GM12892 (cell line): ENCODE measurements around the gene CD96.

Experiments
- POLR2A ChIP-seq: IDR thresholded peaks from 2 replicates; pipeline ENCODE4 v1.6.1; 2011; ENCODE audit warnings: low read depth, low read length, control low read depth
- POLR2AphosphoS5 ChIP-seq: IDR thresholded peaks from 2 replicates; pipeline ENCODE4 v1.6.1; 2011; ENCODE audit warnings: low read depth, low read length, control low read depth

- TF ChIP-seq POLR2A = no peak
- no peak for TF ChIP-seq POLR2AphosphoS5
Observed at GRCh38 chr3:111613294-111613693, 71.3 kb downstream of the CD96 start.
